D721Med (cell line): Measurements from ENCODE around the gene STXBP5L.
"Not testable (repeated sequence)": the region's sequence is repeated elsewhere in the genome, so short reads cannot be mapped to it uniquely, and the experiment has no call there.

Source experiments
- DNase-seq: peaks from one replicate; pipeline ENCODE4 v3.0.0; 2011; ENCODE audit warnings: low spot score; ENCODE audit not compliant: insufficient read length
- FAIRE-seq: peaks from 2 replicates; lab custom pipeline; 2011; peaks lifted over from hg19 to GRCh38; lab: Jason Lieb, UNC
- CTCF ChIP-seq: IDR thresholded peaks from 2 replicates; pipeline ENCODE4 v1.5.1; 2012; ENCODE audit warnings: mild to moderate bottlenecking, control low read depth; ENCODE audit not compliant: insufficient read depth; ENCODE audit errors: missing control alignments

The STXBP5L gene

GRCh38 chr3:120894316-120895057 lies 13.5 kb upstream of the STXBP5L start:
- no peak for FAIRE-seq
- TF ChIP-seq CTCF: no peak
- no peak for DNase-seq

- not testable (repeated sequence) for FAIRE-seq
Measured at GRCh38 chr3:120901716-120902115, 6.3 kb upstream of the STXBP5L start.

GRCh38 chr3:120903221-120903620 lies 4.8 kb upstream of the STXBP5L start:
- no peak for DNase-seq
- no peak for FAIRE-seq

More at GRCh38 chr3:120901716-120902115, 6.3 kb upstream of the STXBP5L start:
- DNase-seq: not testable (repeated sequence)

GRCh38 chr3:120907659-120908029 lies 361 bp upstream of the STXBP5L start:
- FAIRE-seq: no peak

More at GRCh38 chr3:120903221-120903620, 4.8 kb upstream of the STXBP5L start:
- TF ChIP-seq CTCF: no peak

GRCh38 chr3:120908795-120909601 lies 993 bp downstream of the STXBP5L start:
- DNase-seq: no peak
- no peak for TF ChIP-seq CTCF
- peak; percentile 44 for FAIRE-seq

More at GRCh38 chr3:120907659-120908029, 361 bp upstream of the STXBP5L start:
- DNase-seq: no peak
- TF ChIP-seq CTCF: no peak

GRCh38 chr3:120909602-120909878 lies 1.5 kb downstream of the STXBP5L start:
- no peak for TF ChIP-seq CTCF
- FAIRE-seq (no peak), DNase-seq (no peak)

- FAIRE-seq: no peak
- no peak for DNase-seq
- TF ChIP-seq CTCF: no peak
Measured at GRCh38 chr3:120926146-120926545, 18.1 kb downstream of the STXBP5L start.
